Skin of body (tissue), 2 donors: ENCODE measurements around the gene PRUNE2. TPM values are rescaled to one million over a fixed set of nuclear protein-coding genes. Genes with fewer than 3 reads are reported as not detected.

Experiments used
- DNase-seq: peaks from one replicate; lab custom pipeline; 2025; lab: John Stamatoyannopoulos, UW
- total RNA-seq: library from RNA; depleted of rRNA; stranded (reverse); fragments of >200 nt; gene quantifications from one replicate; pipeline ENCODE4 v1.2.3, GENCODE V29; 2014

Gene PRUNE2
- total RNA-seq, 1 donor from 2014 or later, result 13.6 TPM

DNA sequence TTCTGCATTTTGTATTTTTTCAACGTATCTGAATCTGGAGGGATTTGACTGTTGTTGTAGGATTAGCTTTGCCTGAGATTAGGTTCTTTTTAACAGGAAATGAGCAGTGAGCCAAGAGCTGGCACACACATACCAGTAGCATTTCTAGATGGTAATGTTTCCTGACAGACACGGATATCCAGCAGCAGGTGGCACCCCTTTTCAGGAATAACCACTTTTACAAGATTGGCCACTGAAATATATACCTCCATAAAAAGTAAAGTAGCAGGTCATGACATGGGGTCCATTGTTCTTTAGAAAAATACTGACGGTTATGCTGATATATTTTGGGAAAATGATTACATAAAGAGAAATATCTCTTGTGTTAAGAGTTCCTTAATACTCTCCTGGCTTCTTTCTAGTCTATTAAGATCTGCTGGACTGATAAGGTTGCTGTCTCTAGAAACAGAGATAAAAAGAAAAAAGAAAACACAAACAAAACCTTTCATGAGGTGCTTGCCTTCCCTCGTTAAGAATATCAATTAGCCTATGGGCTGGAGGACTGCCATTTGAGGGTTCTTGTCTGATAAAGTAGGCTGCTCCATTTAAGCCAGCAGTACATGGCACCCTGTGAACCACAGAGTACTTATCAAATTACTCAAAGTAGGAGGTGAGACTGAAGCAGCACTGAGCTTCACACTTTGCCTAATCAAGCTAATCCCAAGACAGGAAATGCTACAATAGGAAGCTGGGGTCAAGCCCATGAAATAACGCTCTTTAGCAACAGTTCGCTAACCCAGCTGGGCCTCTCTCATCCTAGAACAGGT, 243.2 kb downstream of the PRUNE2 start:
- no peak for DNase-seq

DNA sequence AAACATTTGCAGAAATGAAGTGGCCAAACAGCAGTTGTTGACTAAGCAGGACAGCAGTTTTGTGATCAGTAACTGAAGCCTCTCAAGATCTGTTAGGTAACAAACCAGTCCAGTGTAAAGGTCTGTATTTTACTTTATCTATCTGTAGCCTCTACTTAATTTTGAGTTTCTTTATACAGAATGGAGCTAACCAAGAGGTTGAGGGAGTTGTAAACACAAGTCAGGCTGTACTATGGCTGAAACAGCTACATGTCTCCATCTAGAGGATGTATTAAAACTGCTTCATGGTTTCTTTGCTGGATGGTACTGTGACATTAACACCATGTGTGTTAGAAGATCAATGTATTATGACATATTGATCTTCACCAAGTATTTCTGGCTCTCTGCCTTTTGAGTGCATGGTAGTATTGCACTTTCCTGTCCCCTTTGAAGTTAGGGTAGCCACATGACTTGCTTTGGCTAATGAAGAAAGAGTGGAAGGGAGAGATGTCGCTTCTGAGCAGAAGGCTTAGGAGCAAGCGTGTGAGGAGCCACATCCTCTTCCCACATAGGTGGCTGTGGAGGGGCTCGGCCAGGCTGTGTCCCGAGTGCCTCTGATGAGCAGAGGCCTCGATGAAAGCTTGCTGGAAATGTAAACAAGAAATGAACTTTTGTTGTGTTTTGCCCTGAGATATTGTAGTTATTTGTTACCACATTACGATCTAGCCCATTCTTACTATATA, 247.2 kb downstream of the PRUNE2 start:
- peak; percentile 52 for DNase-seq

DNA sequence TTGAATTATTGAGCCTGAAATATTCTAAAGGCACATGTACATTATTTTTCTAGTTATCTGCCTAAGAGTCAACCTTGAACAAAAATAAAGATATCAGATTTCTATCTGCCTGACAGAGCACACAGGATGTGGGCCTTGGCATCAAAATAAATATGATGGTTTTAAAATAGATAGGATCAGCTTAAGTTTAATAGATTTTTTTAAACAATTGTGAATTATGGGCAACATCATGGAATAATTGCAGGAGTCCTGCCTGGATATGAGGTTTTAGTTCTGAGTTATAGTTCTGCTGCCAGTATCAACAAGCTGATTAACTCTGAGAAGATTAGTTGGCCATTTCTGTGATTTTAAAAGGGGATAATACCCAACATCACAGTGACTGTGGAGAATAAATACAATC, 248.6 kb downstream of the PRUNE2 start:
- no peak for DNase-seq

- DNase-seq, result no peak
Measured at GRCh38 chr9:76655971-76656370, 249.9 kb downstream of the PRUNE2 start.

DNA sequence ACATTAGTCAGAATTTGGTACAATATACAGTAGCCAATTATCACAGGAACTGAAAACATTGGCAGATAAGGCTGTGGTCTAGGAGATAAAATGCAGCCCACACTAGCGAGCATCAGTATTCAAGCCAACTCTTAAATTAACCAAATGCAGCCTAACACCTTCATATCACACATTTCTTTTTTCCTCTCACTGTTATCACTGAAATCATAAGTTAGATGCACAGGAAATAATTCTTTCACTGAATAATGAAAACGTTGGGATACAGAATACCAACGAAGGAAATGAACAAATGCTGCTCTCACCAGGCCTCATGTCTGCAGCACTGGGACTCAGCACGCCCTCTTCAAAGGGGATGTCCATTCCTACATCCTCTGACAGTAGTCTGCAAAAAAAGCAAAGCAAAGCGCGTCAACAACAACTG, 250.8 kb downstream of the PRUNE2 start:
- no peak for DNase-seq

DNA sequence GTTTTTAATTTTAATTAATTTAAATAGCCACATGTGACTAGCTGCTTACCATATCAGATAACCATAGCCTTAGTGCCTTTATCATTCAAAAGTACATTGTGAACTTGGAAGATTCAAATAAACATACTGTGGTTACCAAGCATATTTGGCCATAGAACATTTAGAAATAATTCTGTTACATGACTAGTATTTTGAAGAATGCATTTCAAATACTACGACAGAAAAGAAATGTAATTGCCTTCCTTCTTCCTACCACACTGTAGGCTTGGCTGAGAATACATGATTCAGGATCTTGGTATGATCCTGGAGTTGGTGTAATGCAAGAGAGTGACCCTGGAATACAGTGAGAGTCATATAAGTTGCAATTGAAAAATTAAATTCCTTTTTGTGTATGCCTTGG, 251.3 kb downstream of the PRUNE2 start:
- DNase-seq, result no peak

DNA sequence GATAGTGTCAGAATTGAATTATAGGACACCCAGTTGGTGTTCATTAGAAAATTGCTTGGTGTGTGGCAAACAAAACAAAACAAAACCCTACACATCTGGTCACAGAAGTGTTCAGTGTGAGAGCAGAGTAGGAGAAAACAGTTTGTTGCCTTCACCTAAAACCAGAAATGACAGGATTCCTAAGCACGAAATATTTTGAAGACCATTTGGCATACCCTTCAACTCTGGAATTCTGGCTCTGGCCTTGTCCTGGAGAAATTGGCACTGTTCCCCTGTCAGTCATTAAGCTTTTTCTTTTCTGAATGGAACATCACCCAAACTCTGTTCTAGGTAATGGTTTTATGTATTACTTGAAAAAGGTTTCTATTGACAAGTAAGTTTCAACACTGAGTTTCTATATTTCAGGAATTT, 251.9 kb downstream of the PRUNE2 start:
- DNase-seq, result no peak

DNA sequence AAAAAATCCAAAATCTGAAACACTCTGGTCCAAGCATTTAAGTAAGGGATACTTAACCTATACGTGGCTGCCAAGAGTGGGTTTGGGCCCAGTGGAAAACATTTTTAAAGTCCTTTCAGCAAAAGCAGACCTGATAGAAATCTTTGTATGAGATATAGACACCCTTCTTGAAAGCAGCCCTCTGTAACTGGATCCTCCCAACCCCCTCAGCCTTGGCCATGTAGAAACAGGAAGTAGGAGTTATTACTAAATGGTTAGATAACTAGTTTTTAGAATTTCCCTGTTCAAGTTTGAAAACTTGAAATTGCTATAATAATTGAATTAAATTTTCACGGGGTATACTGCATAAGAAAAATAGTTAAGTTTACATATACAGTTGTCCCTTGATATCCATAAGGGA, 253.0 kb downstream of the PRUNE2 start:
- no peak for DNase-seq

GRCh38 chr9:76651119-76651705, 254.7 kb downstream of the PRUNE2 start:
- no peak for DNase-seq

DNA sequence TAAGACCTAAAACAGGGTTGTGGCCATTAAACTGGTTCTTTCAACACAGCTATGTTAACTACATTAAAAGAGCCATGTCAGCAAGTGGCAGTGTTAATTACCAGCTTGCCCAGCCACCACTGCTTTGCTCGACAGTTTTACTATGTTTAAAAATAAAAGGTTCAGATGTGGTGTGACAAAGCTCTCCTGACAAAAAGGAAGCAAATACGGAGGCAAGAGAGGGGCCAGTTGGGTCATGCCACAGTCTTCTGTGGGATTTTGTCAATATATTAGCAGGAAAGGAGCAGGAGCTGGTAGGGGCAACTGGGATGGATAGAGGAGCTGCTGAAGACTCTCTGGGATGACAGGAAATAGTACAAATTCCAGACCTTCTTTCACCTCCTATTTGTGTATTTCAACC, 255.2 kb downstream of the PRUNE2 start:
- no peak for DNase-seq

DNA sequence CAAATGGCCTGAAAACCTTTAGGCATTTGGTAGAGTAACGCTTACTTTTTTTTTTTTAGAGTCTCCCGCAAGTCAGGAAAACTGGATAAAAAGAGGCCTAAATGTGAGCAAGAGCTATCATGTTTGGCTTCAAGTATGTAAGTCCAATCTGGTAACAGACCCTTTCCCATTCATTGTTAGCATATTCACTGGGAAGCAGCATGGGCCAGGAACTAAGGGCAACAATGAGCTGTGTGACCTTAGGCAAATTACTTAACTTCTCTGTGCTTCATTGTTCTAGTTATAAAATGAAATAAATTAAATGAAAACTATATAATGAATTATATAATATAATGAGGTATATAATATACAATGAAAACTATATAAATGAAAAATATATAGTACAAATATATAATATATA, 256.0 kb downstream of the PRUNE2 start:
- no peak for DNase-seq

DNA sequence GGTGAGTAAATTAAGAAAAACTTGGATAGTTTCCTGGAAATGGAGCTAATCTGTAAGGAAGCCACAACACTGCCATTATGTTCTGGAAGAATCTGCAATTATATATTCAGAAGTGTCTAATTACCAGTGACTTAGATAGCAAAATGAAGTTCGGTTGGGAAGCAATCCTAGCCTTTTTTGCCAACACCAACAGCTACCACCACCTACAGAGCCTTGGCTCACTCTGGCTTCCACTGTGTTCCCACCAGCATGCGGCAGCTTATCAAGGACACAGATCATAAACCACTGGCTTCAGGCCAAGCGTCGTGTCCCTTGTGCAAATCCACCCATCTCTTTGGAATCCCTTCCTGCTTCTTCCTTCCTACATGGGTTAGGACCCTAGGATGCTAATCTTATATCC, 259.7 kb downstream of the PRUNE2 start:
- DNase-seq, result no peak

DNA sequence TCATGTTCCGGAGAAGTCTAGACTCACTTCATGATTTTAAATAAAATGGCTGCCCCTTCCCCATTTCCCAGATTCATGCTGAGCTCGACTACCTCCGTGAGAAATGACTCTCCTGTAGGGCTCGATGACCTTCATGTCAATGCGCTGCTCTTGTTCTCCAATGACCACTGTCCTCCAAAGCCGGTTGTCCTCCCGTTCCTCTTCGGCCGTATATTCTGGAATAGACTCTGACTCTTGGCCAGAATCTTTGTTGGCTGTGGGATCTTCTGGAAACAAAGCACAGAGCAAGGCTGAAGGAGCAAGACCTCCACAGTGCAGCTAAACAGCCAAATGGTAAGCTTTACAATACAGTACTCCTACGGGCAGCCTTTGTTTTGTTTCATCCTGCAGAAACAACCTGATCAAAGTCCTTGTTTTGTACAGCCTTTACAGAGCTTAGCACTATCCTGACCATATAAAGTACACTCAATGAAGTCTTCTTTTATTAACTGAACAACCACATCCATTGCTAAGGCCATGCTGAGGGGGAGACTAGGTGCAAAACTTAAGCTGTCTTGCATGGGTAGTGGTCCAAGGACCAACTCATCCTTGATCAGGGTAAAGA, 261.2 kb downstream of the PRUNE2 start:
- DNase-seq, result no peak

- DNase-seq, result no peak
Measured at GRCh38 chr9:76644171-76644570, 261.7 kb downstream of the PRUNE2 start.

DNA sequence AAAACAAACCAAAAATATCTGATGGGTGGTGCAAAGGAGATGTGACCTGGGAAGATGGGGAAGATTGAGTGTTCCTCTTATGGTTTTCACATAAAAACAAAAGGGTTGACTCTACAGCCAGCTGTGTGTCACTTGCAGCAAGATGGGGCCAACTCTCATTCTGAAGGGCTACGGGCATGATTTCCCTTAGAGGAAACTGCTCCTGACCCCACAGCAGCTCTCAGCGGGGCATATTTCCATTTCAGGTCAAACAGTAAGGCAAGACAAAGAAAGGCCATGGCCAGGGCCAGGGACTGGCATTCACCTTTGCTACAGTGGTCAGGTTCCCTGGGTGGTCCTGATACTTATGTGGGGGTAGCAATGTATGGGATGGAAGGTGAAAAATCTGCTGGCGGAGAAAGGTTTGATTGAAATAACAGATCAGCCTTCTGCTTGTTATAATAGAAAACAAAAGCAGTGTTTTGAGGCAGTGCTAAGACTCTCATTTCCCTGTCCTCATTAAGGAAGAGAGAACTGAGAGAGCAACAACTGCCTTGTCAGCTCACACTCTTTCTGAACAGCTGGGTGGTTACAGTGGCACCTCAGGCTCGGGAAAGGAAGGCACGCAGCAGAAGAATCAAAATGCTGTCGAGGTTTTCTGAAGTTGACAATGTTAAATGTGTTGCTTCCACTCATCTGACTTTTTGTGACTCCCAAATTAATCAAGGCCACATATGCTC, 262.4 kb downstream of the PRUNE2 start:
- no peak for DNase-seq

- no peak for DNase-seq
Measured at GRCh38 chr9:76642701-76643209, 263.2 kb downstream of the PRUNE2 start.

GRCh38 chr9:76642074-76642473, 263.8 kb downstream of the PRUNE2 start:
- DNase-seq, result no peak

DNA sequence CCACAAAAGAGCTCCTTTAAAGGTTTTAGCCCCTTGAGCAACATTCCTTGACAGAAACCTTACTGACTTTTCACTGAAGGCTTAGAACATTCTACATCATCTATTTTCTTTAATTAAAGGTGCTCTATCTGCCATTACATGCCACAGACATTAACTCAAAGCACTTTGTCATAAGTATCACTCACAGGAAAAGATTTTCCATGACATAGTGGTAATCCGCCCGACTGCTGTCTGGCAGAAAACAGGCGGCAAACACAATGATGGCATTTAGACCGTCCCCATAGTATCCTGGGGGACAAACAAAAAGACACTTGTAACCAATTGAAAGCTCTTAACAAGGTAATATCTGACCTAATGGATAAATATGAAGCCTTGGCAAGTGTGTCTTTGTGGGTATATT, 267.9 kb downstream of the PRUNE2 start:
- no peak for DNase-seq

GRCh38 chr9:76637416-76637815, 268.5 kb downstream of the PRUNE2 start:
- DNase-seq, result no peak

- DNase-seq, result no peak
Measured at GRCh38 chr9:76634356-76635054, 271.4 kb downstream of the PRUNE2 start.

GRCh38 chr9:76630916-76631315, 275.0 kb downstream of the PRUNE2 start:
- no peak for DNase-seq
